Astrocyte (in vitro differentiated cells and primary cell): ENCODE data around the gene PTGIS.

Experiments used
- CTCF ChIP-seq: IDR thresholded peaks from 2 replicates; pipeline ENCODE4 v1.5.1; 2011; ENCODE audit warnings: low read depth, mild to moderate bottlenecking, inconsistent platforms, low read length, moderate library complexity; ENCODE audit not compliant: insufficient read depth
- EZH2 ChIP-seq: IDR thresholded peaks from 2 replicates; pipeline ENCODE4 v1.6.1; 2012; ENCODE audit warnings: mild to moderate bottlenecking, low read length, inconsistent platforms; ENCODE audit not compliant: insufficient read depth

DNA sequence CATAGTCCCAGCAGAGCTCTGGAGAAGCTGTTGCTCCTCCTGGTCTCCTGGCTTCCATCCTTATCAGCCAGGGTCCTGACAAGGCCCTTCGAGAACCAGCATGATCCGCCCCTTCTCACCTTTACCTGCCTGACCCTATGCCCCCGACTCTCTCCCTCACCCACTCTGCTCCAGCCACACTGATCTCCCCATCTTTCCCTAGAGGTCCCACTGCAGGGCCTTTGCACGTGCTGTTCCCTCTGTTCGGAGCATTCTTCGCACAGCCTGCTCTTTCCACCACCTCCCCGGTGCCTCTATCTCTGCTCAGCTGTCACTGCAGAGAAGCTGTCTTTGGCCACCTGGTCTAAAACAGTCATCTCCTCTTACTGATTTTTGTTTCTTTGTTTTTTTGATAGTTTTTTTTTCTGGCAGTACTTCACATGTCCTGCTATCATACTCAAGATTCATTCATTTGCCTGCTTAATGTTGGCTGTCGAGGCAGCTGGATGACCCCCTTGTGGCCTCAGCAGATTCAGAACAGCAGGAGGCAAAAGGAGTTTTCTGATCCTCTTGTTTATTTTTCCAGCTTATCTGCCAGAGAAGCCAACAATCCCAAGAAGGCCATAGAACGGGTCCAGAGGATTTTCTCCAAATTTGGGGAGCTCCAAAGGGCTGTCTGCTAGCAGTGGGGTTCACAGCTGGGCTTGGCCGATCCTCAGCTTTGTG lies 1.6 kb upstream of the PTGIS start:
- TF ChIP-seq CTCF (no peak), EZH2 (no peak)
